Stomach (tissue), 9 donors: ENCODE measurements around the gene UBL3. TPM values are rescaled to one million over a fixed set of nuclear protein-coding genes. Genes with fewer than 3 reads are reported as not detected.

Experiments used
- DNase-seq, 2 donors: peaks; one replicate each; pipeline versions ENCODE4 v3.0.0 to v3.0.0-alpha.2; 2013 to 2019
- H3K27ac ChIP-seq, 5 donors: fragments of 200-600 bp in 4 of 5; sonication (generic) in 4 of 5; one replicate each; pipeline ENCODE4 v1.5.1; 2013 to 2019; ENCODE audit warnings: mild to moderate bottlenecking in 1 of 5, moderate library complexity in 1 of 5
- H3K27me3 ChIP-seq, 3 donors: fragments of 200-600 bp; sonication (generic); one replicate each; pipeline ENCODE4 v1.5.1; 2017 to 2019; ENCODE audit warnings: mixed run types in 1 of 3
- H3K36me3 ChIP-seq, 4 donors: fragments of 200-600 bp; sonication (generic); 1 replicate in 3 of 4; 2 replicates in 1 of 4; pipeline ENCODE4 v1.5.1; 2016 to 2019
- H3K4me1 ChIP-seq, 4 donors: fragments of 200-600 bp; sonication (generic); one replicate each; pipeline ENCODE4 v1.5.1; 2016 to 2019
- H3K4me3 ChIP-seq, 4 donors: fragments of 200-600 bp; sonication (generic) in 3 of 4; one replicate each; pipeline ENCODE4 v1.5.1; 2016 to 2019; ENCODE audit warnings: mild to moderate bottlenecking in 1 of 4
- H3K9me3 ChIP-seq, 4 donors: fragments of 200-600 bp; sonication (generic); one replicate each; pipeline ENCODE4 v1.5.1; 2016 to 2019
- EP300 ChIP-seq: sonication (generic); formaldehyde crosslinking; IDR thresholded peaks from one replicate; pipeline ENCODE4 v1.6.1; 2017; ENCODE audit warnings: antibody characterized with exemption
- POLR2A ChIP-seq, 4 donors: fragments of 450-650 bp; IDR thresholded peaks; one replicate each; pipeline ENCODE4 v1.6.1; 2016; ENCODE audit warnings: antibody characterized with exemption in 4 of 4, control low read depth in 2 of 4, mild to moderate bottlenecking in 1 of 4, moderate library complexity in 1 of 4
- POLR2AphosphoS5 ChIP-seq, 3 donors: sonication (generic); formaldehyde crosslinking; IDR thresholded peaks; one replicate each; pipeline ENCODE4 v1.6.1; 2016; ENCODE audit warnings: antibody characterized with exemption in 3 of 3
- WGBS, 5 donors: extraction: QIAGEN DNeasy Blood & Tissue Kit in 3 of 5; methylation state at CpG; one replicate each; pipeline versions ENCODE4 v1.1.5 to v1.1.7; 2013 to 2018; 5-methylcytosine and 5-hydroxymethylcytosine counted together
- intact Hi-C: fragments of 100-400 bp; cut with DNase I; formaldehyde crosslinking; loops from one replicate; pipeline ENCODE4 v1.15.1; 2023; ENCODE audit warnings: low total_unique reads
- polyA plus RNA-seq, 3 donors: library from polyadenylated mRNA; stranded (reverse); fragments of 200-250 nt; gene quantifications; one replicate each; pipeline ENCODE4 v1.2.3, GENCODE V29; 2013
- total RNA-seq, 5 donors: library from RNA; depleted of rRNA; stranded (reverse); fragments of >200 nt; gene quantifications; one replicate each; pipeline versions ENCODE4 v1.1.0 to v1.2.3, GENCODE V29; 2014 to 2016
- TF ChIP-seq, protein P1 (sequence below), 7 experiments: fragments of 450-650 bp in 4 of 7; fragments of 200-600 bp in 3 of 7; sonication (generic) in 3 of 7; IDR thresholded peaks; one replicate each; pipeline ENCODE4 v1.5.1; 2016 to 2019; ENCODE audit warnings: antibody characterized with exemption in 7 of 7, control low read depth in 2 of 7, mild to moderate bottlenecking in 1 of 7
- donor health status: healthy with polysubstance abuse.
- donor health status: Bipolar disorder and iron deficiency.
- donor health status: healthy.

The UBL3 gene
- total and polyA plus RNA-seq, 8 donors = 21.5 to 115 (median 42.3) TPM

- DNase-seq = peak; percentile 46 to 65
- intact Hi-C loops = no loop called here
- 36 to 59% (median 56%) methylated on average over 2 of the region's 2 CpGs for WGBS, 5 donors
These were observed 6.7 kb upstream of the UBL3 start for GRCh38 chr13:29857085-29857484.

DNA sequence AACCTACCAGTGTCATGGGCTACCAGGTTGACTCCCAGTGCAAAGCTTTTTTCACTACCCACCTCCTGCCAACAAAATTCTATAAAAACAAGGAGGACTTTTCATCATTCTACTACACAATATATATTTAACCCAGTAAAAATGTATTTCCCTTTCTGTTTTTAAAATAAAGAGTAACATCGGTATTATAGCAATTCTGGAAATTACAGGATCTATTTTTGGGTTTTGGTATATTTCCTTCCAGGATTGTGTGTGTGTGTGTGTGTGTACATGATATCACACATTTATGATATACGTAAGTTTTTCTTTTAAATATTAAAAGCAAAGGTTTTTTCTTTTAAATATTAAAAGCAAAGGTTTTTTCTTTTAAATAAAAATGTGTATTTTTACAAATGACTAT lies 6.0 kb upstream of the UBL3 start:
- Histone ChIP-seq H3K36me3 (no peaks in the 10 kb centered on the region), H3K4me1 (peaks cover 0 to 22% (median 9%) of the 10 kb centered on the region in 4 donors), H3K27me3 (no peaks in the 10 kb centered on the region), H3K27ac (peak overlapping the region in 2 of 5 donors; percentile 50 to 66), H3K4me3 (no peak overlapping the region), H3K9me3 (no peaks in the 10 kb centered on the region)
- no peak for DNase-seq
- intact Hi-C loops = no loop called here
- TF ChIP-seq POLR2AphosphoS5 (IDR thresholded peaks at IDR 0.05) = no peak
- TF ChIP-seq, protein P1, sequence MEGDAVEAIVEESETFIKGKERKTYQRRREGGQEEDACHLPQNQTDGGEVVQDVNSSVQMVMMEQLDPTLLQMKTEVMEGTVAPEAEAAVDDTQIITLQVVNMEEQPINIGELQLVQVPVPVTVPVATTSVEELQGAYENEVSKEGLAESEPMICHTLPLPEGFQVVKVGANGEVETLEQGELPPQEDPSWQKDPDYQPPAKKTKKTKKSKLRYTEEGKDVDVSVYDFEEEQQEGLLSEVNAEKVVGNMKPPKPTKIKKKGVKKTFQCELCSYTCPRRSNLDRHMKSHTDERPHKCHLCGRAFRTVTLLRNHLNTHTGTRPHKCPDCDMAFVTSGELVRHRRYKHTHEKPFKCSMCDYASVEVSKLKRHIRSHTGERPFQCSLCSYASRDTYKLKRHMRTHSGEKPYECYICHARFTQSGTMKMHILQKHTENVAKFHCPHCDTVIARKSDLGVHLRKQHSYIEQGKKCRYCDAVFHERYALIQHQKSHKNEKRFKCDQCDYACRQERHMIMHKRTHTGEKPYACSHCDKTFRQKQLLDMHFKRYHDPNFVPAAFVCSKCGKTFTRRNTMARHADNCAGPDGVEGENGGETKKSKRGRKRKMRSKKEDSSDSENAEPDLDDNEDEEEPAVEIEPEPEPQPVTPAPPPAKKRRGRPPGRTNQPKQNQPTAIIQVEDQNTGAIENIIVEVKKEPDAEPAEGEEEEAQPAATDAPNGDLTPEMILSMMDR (IDR thresholded peaks at IDR 0.05) = no peak
- TF ChIP-seq POLR2A (IDR thresholded peaks at IDR 0.05) = no peak
- TF ChIP-seq EP300 = no peak
- WGBS, 5 donors = 81 to 89% (median 85%) methylated on average over 2 of the region's 2 CpGs

More at GRCh38 chr13:29857085-29857484, 6.7 kb upstream of the UBL3 start:
- Histone ChIP-seq H3K36me3 (no peaks in the 10 kb centered on the region), H3K4me1 (peaks cover 0 to 22% (median 9%) of the 10 kb centered on the region in 4 donors), H3K27me3 (no peaks in the 10 kb centered on the region), H3K27ac (peak overlapping the region in 1 of 5 donors; percentile 50), H3K9me3 (no peaks in the 10 kb centered on the region), H3K4me3 (no peak overlapping the region)
- TF ChIP-seq POLR2A (IDR thresholded peaks at IDR 0.05) = no peak
- peak in 1 of 3 donors; percentile 6 for TF ChIP-seq POLR2AphosphoS5 (IDR thresholded peaks at IDR 0.05)
- TF ChIP-seq, protein P1 (IDR thresholded peaks at IDR 0.05) = no peak
- no peak for TF ChIP-seq EP300

DNA sequence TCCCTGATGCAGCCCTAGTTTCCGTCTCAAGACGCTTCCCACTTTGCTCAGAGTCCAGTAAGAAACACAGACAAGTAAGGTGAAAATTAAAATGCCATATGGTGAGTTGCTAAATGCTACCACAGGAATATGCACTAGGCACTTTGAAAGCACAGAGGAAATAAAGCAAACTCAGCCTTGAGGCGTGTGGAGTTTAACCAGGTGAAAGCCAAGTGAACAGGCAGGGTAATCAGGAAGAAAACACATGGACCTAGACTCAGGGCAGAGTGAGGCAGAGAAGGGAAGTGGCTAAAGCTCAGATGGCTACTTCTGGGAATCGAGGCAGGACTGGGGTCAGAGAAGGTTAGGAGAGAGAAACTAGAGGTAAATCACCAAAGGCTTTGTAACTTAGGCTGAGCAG lies 5.4 kb upstream of the UBL3 start:
- peak in 1 of 2 donors; percentile 39 for DNase-seq
- TF ChIP-seq POLR2A (IDR thresholded peaks at IDR 0.05) (no peak), POLR2AphosphoS5 (IDR thresholded peaks at IDR 0.05) (peak in 1 of 3 donors; percentile 15)
- 20 to 52% (median 40%) methylated on average over 4 of the region's 4 CpGs for WGBS, 5 donors

DNA sequence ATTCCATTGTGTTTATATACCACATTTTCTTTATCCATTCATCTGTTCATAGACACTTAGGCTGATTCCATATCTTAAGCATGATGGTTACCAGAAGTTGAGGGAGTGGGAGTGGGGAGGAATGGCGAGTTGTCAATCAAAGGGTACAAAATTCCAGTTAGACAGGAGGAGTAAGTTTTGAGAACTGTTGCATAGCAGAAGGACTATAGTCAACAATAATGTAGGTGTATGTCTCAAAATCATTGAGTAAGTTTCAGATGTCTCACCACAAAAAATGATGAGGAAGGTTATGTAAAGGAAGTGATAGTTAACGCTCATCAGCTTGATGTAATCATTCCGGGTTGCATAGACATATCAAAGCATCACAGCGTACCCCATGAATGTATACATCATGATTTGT lies 4.6 kb upstream of the UBL3 start:
- no peaks in the 10 kb centered on the region for H3K27me3 ChIP-seq

More for the DNA sequence above, 5.4 kb upstream of the UBL3 start:
- no peaks in the 10 kb centered on the region for H3K36me3 ChIP-seq
- no peaks in the 10 kb centered on the region for H3K9me3 ChIP-seq
- peak overlapping the region; percentile 12 to 78 (median 50) for H3K27ac ChIP-seq
- intact Hi-C loops = no loop called here
- H3K4me1 ChIP-seq = peaks cover 0 to 25% (median 11%) of the 10 kb centered on the region in 4 donors
- H3K27me3 ChIP-seq = no peaks in the 10 kb centered on the region
- no peak overlapping the region for H3K4me3 ChIP-seq

DNA sequence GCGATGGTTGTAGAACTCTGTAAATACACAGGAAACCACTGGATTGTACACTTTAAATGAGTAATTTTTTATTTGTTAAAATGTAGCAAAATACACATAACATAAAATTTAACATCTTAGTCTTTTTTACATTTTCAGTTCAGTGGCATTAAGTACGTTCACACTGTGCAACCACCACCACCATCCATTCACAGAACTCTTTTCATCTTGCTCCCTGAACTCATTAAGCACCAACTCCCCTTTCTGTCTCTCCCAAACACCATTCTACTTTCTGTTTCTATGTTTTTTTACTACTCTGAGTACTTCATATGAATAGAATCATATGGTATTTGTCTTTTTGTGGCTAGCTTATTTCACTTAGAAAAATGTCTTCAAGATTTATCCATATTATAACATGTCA lies 2.7 kb upstream of the UBL3 start:
- TF ChIP-seq EP300 = no peak
- no peak for TF ChIP-seq POLR2AphosphoS5 (IDR thresholded peaks at IDR 0.05)
- DNase-seq = no peak
- intact Hi-C loops = no loop called here
- Histone ChIP-seq H3K4me3 (no peak overlapping the region), H3K9me3 (no peaks in the 10 kb centered on the region), H3K36me3 (no peaks in the 10 kb centered on the region), H3K4me1 (peaks cover 0 to 28% (median 14%) of the 10 kb centered on the region in 4 donors), H3K27ac (no peak overlapping the region), H3K27me3 (no peaks in the 10 kb centered on the region)
- 69 to 82% (median 76%) methylated on average over 2 of the region's 2 CpGs for WGBS, 5 donors

More for the DNA sequence above, 4.6 kb upstream of the UBL3 start:
- Histone ChIP-seq H3K9me3 (no peaks in the 10 kb centered on the region), H3K27ac (no peak overlapping the region), H3K4me3 (no peak overlapping the region), H3K36me3 (no peaks in the 10 kb centered on the region), H3K4me1 (peaks cover 0 to 28% (median 14%) of the 10 kb centered on the region in 4 donors)
- DNase-seq = no peak
- WGBS, 5 donors = 85 to 95% (median 92%) methylated on average over 4 of the region's 4 CpGs
- intact Hi-C loops = no loop called here
- no peak for TF ChIP-seq POLR2A (IDR thresholded peaks at IDR 0.05)
- no peak for TF ChIP-seq EP300
- TF ChIP-seq, protein P1 (IDR thresholded peaks at IDR 0.05) = no peak
- no peak for TF ChIP-seq POLR2AphosphoS5 (IDR thresholded peaks at IDR 0.05)
